ENCODE data around the gene NR4A3. TPM values are rescaled to one million over a fixed set of nuclear protein-coding genes. Genes with fewer than 3 reads are reported as not detected.

Gene NR4A3
- total RNA-seq, 2 experiments from 2014 or later: 0.26 to 0.29 TPM

GRCh38 chr9:99816392-99816791 lies 5.3 kb upstream of the NR4A3 start:
- H3K27ac Mint-ChIP-seq: no peak overlapping the region
- POLR2A ChIA-PET: no interaction called here
- H3K36me3 Mint-ChIP-seq (ENCODE audit: low read depth): no peaks in the 10 kb centered on the region
- no peaks in the 10 kb centered on the region for H3K9me3 Mint-ChIP-seq (ENCODE audit: insufficient read depth)
- ATAC-seq (no peak), DNase-seq (no peak)
- peaks cover 6% of the 10 kb centered on the region for H3K27me3 Mint-ChIP-seq (ENCODE audit: low read depth)
- no peak overlapping the region for H3K4me3 Mint-ChIP-seq
- CTCF ChIA-PET: interaction anchor here (1.5 kb wide), 2 partner anchors 13 to 103 kb away, joined by 3 to 4 read pairs; no protein-coding TSS in a partner anchor
- peaks cover 32% of the 10 kb centered on the region for H3K4me1 Mint-ChIP-seq (ENCODE audit: low read depth)

GRCh38 chr9:99818500-99818899 lies 3.2 kb upstream of the NR4A3 start:
- DNase-seq (no peak), ATAC-seq (no peak)
- Mint-ChIP-seq H3K4me3 (peak overlapping the region; percentile 85), H3K4me1 (ENCODE audit: low read depth) (peaks cover 38% of the 10 kb centered on the region), H3K9me3 (ENCODE audit: insufficient read depth) (no peaks in the 10 kb centered on the region), H3K27ac (peak overlapping the region; percentile 92), H3K36me3 (ENCODE audit: low read depth) (no peaks in the 10 kb centered on the region), H3K27me3 (ENCODE audit: low read depth) (peaks cover 6% of the 10 kb centered on the region)
- ChIA-PET CTCF (interaction anchor here (1.0 to 1.6 kb wide), 6 partner anchors 8 to 634 kb away, joined by 3 to 8 read pairs (median 3); no protein-coding TSS in a partner anchor), POLR2A (interaction anchor here (0.8 to 2.0 kb wide), 3 partner anchors 8 to 89 kb away, joined by 3 to 11 read pairs (median 3); no protein-coding TSS in a partner anchor)

DNA sequence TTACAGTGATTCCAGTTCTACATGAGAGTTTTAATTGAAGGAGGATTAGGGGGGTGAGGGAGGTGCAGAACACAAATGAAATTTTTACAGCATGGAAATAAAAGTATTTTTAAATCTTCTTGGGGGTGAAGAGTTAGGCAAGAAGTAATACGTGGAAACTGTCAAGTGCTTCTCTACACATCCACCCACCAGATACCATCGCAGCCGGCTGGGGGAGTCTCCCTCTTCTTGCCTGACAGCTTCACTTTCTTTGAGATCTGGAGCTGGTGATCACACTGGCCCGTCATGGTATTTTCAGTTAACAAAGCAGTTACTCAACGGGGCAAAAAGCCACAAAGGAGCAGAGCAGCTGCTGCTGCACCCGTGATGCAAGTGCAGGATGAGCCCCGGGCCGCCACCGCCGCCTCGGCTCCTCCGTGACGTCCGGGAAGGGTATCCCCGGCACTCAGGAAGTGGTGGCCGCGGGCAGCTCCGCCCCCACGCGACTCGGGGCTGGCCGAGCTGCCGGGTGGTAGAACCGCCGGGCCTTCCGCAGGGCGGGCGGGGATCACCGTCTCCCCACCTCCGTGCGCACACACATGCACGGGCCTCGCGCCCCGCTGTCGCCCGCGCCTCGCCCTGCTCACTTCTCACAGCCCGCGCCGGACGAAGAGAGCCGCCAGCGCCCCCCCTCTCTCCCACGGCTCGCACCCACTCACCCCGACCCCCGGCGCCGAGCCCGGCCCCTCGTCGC lies 2.4 kb upstream of the NR4A3 start:
- ATAC-seq (peak; percentile 59), DNase-seq (peak; percentile 95)
- no peaks in the 10 kb centered on the region for H3K9me3 Mint-ChIP-seq (ENCODE audit: insufficient read depth)
- ChIA-PET CTCF (interaction anchor here (0.5 to 1.6 kb wide), 7 partner anchors 9 to 634 kb away, joined by 3 to 8 read pairs (median 3); no protein-coding TSS in a partner anchor), POLR2A (interaction anchor here (0.8 to 2.0 kb wide), 3 partner anchors 9 to 88 kb away, joined by 3 to 11 read pairs (median 3); no protein-coding TSS in a partner anchor)
- H3K4me1 Mint-ChIP-seq (ENCODE audit: low read depth): peaks cover 45% of the 10 kb centered on the region
- H3K27ac Mint-ChIP-seq: peak overlapping the region; percentile 92
- H3K27me3 Mint-ChIP-seq (ENCODE audit: low read depth): peaks cover 6% of the 10 kb centered on the region
- H3K4me3 Mint-ChIP-seq: peak overlapping the region; percentile 85
- no peaks in the 10 kb centered on the region for H3K36me3 Mint-ChIP-seq (ENCODE audit: low read depth)

GRCh38 chr9:99819856-99820684 lies 1.6 kb upstream of the NR4A3 start:
- ChIA-PET POLR2A (interaction anchor here (1.1 to 2.0 kb wide), 2 partner anchors 10 to 87 kb away, joined by 3 to 11 read pairs; no protein-coding TSS in a partner anchor), CTCF (interaction anchor here (0.6 to 3.0 kb wide), 5 partner anchors 10 to 192 kb away, joined by 3 to 19 read pairs (median 4); no protein-coding TSS in a partner anchor)
- Mint-ChIP-seq H3K4me1 (ENCODE audit: low read depth) (peaks cover 52% of the 10 kb centered on the region), H3K9me3 (ENCODE audit: insufficient read depth) (no peaks in the 10 kb centered on the region), H3K27ac (peak overlapping the region; percentile 92), H3K27me3 (ENCODE audit: low read depth) (peaks cover 11% of the 10 kb centered on the region), H3K4me3 (peak overlapping the region; percentile 85), H3K36me3 (ENCODE audit: low read depth) (no peaks in the 10 kb centered on the region)
- ATAC-seq (peak; percentile 48), DNase-seq (peak; percentile 93)

GRCh38 chr9:99820685-99821395 lies 845 bp upstream of the NR4A3 start:
- ATAC-seq (no peak), DNase-seq (peak; percentile 69)
- Mint-ChIP-seq H3K4me1 (ENCODE audit: low read depth) (peaks cover 59% of the 10 kb centered on the region), H3K4me3 (peak overlapping the region; percentile 85), H3K9me3 (ENCODE audit: insufficient read depth) (no peaks in the 10 kb centered on the region), H3K27me3 (ENCODE audit: low read depth) (peaks cover 11% of the 10 kb centered on the region), H3K27ac (peak overlapping the region; percentile 92), H3K36me3 (ENCODE audit: low read depth) (no peaks in the 10 kb centered on the region)
- ChIA-PET CTCF (interaction anchor here (0.6 to 6.2 kb wide), 10 partner anchors 16 to 636 kb away, joined by 3 to 45 read pairs (median 4); no protein-coding TSS in a partner anchor), POLR2A (interaction anchor here (0.6 to 0.7 kb wide), 3 partner anchors 86 to 643 kb away, joined by 3 to 5 read pairs (median 3); partner anchors contain the start of gene STX17)

- Mint-ChIP-seq H3K4me1 (ENCODE audit: low read depth) (peaks cover 71% of the 10 kb centered on the region), H3K36me3 (ENCODE audit: low read depth) (peaks cover 2% of the 10 kb centered on the region), H3K27ac (peak overlapping the region; percentile 92), H3K27me3 (ENCODE audit: low read depth) (peaks cover 11% of the 10 kb centered on the region), H3K9me3 (ENCODE audit: insufficient read depth) (no peaks in the 10 kb centered on the region), H3K4me3 (peak overlapping the region; percentile 85)
- CTCF ChIA-PET: interaction anchor here (0.8 to 6.2 kb wide), 11 partner anchors 15 to 638 kb away, joined by 3 to 45 read pairs (median 4); no protein-coding TSS in a partner anchor
- POLR2A ChIA-PET: interaction anchor here (0.5 to 1.2 kb wide), 3 partner anchors 181 to 641 kb away, joined by 3 to 5 read pairs (median 4); no protein-coding TSS in a partner anchor
- DNase-seq: peak; percentile 64
- ATAC-seq: no peak
Measured at GRCh38 chr9:99822109-99822805, 572 bp downstream of the NR4A3 start.

GRCh38 chr9:99822806-99823591 lies 1.3 kb downstream of the NR4A3 start:
- POLR2A ChIA-PET: interaction anchor here (1.1 to 1.2 kb wide), 2 partner anchors 180 to 640 kb away, joined by 3 to 4 read pairs; no protein-coding TSS in a partner anchor
- ATAC-seq (no peak), DNase-seq (peak; percentile 36)
- CTCF ChIA-PET: interaction anchor here (0.8 to 6.2 kb wide), 13 partner anchors 14 to 641 kb away, joined by 3 to 45 read pairs (median 5); no protein-coding TSS in a partner anchor
- peak overlapping the region; percentile 92 for H3K27ac Mint-ChIP-seq
- H3K36me3 Mint-ChIP-seq (ENCODE audit: low read depth): peaks cover 2% of the 10 kb centered on the region
- H3K27me3 Mint-ChIP-seq (ENCODE audit: low read depth): peaks cover 14% of the 10 kb centered on the region
- H3K4me1 Mint-ChIP-seq (ENCODE audit: low read depth): peaks cover 79% of the 10 kb centered on the region
- peak overlapping the region; percentile 85 for H3K4me3 Mint-ChIP-seq
- no peaks in the 10 kb centered on the region for H3K9me3 Mint-ChIP-seq (ENCODE audit: insufficient read depth)

DNA sequence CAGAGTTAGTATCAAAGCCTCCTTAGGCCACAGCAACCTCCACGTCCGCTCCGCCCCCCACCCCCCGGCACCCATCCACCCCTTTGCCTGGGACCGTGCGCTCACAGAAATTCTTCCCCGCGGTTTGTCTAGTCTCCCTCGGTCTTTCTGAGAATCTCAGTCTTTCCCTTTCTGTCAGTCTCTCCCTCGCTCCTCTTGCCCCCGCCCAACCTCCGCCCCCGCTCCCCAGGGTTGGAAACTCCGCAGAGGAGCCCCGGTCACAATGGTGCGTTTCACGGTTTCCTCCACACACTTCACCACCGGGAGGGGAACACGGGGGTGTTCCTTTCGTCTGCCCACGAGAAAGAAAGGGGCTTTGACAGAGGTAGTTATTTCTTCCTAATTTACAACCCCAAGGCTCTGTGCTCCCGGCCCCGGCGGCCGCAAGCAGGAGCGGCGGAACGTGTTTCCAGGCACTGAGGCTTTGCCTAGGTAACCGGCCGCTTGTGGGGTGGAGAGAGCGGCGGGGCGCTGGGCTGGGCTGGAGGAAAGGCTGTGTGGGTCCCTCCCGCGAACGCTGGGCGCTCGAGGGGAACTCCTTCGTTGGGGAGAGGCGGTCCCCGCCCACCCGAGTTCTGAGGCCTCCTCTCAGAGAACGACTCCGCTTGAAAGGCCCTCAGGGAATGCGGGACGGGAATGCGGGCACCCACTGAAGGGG lies 2.1 kb downstream of the NR4A3 start:
- CTCF ChIA-PET: interaction anchor here (0.9 to 6.2 kb wide), 50 partner anchors 8 to 647 kb away, joined by 3 to 45 read pairs (median 5); partner anchors contain the start of genes ALG2, SEC61B and STX17
- H3K9me3 Mint-ChIP-seq (ENCODE audit: insufficient read depth): no peaks in the 10 kb centered on the region
- peak; percentile 55 for DNase-seq
- peak overlapping the region; percentile 85 for H3K4me3 Mint-ChIP-seq
- peaks cover 13% of the 10 kb centered on the region for H3K27me3 Mint-ChIP-seq (ENCODE audit: low read depth)
- no peak for ATAC-seq
- H3K27ac Mint-ChIP-seq: no peak overlapping the region
- H3K36me3 Mint-ChIP-seq (ENCODE audit: low read depth): peaks cover 2% of the 10 kb centered on the region
- H3K4me1 Mint-ChIP-seq (ENCODE audit: low read depth): peaks cover 73% of the 10 kb centered on the region
- POLR2A ChIA-PET: interaction anchor here (1.1 to 2.2 kb wide), 3 partner anchors 27 to 83 kb away, joined by 4 to 9 read pairs (median 8); no protein-coding TSS in a partner anchor

DNA sequence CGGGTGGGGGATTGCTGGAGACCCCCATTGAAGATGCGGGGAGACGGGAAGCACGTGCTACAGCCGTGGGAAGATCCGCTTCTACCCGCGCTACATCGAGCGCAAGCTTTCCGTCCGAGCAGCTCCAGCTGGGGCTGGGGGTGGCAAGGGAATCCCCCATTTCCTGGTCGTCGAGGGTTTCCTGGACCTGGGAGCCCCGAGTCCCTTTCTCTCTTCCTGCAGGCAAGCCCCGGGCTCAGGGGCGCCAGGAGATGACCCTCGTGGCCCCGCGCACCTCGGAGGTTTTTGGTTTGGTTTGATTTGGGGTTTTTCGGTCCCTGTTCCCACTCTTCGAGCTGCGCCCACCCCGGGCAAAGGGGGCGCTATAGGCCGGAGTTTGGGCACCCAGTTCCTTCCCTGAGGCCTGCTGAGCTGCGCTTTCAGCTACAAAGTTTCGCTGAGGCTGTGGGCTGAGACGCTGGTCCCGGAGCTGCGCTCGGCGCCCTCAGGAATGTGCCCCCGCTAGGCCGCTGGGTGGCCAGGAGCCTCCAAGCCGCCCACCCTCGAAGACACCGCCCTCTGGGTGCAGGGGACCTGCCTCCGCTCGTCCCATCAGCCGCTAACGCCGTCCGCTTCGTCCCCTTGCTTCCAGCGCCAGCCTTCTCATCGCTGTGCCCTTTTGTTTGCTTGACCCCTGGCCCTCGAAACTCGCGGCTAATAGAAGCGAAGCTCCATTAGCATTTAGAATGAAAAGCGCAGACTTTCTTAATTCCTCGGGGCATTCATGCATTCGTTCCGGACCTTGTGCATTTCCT lies 2.9 kb downstream of the NR4A3 start:
- DNase-seq: peak; percentile 82
- H3K4me3 Mint-ChIP-seq: peak overlapping the region; percentile 85
- peaks cover 76% of the 10 kb centered on the region for H3K4me1 Mint-ChIP-seq (ENCODE audit: low read depth)
- CTCF ChIA-PET: interaction anchor here (0.7 to 6.2 kb wide), 61 partner anchors 9 to 674 kb away, joined by 3 to 45 read pairs (median 5); partner anchors contain the start of genes ALG2, SEC61B and STX17
- peaks cover 16% of the 10 kb centered on the region for H3K27me3 Mint-ChIP-seq (ENCODE audit: low read depth)
- H3K9me3 Mint-ChIP-seq (ENCODE audit: insufficient read depth): no peaks in the 10 kb centered on the region
- ATAC-seq: peak; percentile 7
- POLR2A ChIA-PET: interaction anchor here (0.7 to 2.2 kb wide), 6 partner anchors 14 to 747 kb away, joined by 3 to 9 read pairs (median 4); no protein-coding TSS in a partner anchor
- H3K27ac Mint-ChIP-seq: peak overlapping the region; percentile 61
- H3K36me3 Mint-ChIP-seq (ENCODE audit: low read depth): peaks cover 8% of the 10 kb centered on the region

All from activated CD8-positive, alpha-beta T cell treated with anti-CD3 and anti-CD28 coated beads, Interleukin-2, amount 10 ng/mL, durations not matched to agents 7 days and 5 days (primary cell).